Glutamatergic neuron (in vitro differentiated cells): Measurements from ENCODE around the gene FAM174C. TPM values are rescaled to one million over a fixed set of nuclear protein-coding genes. Genes with fewer than 3 reads are reported as not detected.

Experiments
- DNase-seq: peaks from one replicate; pipeline ENCODE4 v3.0.0; 2022
- H3K27ac Mint-ChIP-seq: one replicate; pipeline ENCODE4 v1.8.0; 2020; ENCODE audit warnings: mild to moderate bottlenecking, mixed read lengths, inconsistent platforms; ENCODE audit not compliant: unreplicated experiment
- H3K27me3 Mint-ChIP-seq: one replicate; pipeline ENCODE4 v1.8.0; 2020; ENCODE audit warnings: mild to moderate bottlenecking, moderate library complexity, mixed read lengths, inconsistent platforms; ENCODE audit not compliant: unreplicated experiment
- H3K36me3 Mint-ChIP-seq: one replicate; pipeline ENCODE4 v1.8.0; 2020; ENCODE audit warnings: mild to moderate bottlenecking, mixed read lengths, inconsistent platforms; ENCODE audit not compliant: unreplicated experiment
- H3K4me1 Mint-ChIP-seq: one replicate; pipeline ENCODE4 v1.8.0; 2020; ENCODE audit warnings: mild to moderate bottlenecking, low read depth, mixed read lengths, inconsistent platforms; ENCODE audit not compliant: unreplicated experiment
- H3K4me3 Mint-ChIP-seq: one replicate; pipeline ENCODE4 v1.8.0; 2020; ENCODE audit warnings: mild to moderate bottlenecking, mixed read lengths, inconsistent platforms; ENCODE audit not compliant: unreplicated experiment
- H3K9me3 Mint-ChIP-seq: one replicate; pipeline ENCODE4 v1.8.0; 2020; ENCODE audit warnings: mild to moderate bottlenecking, moderate library complexity, mixed read lengths, inconsistent platforms; ENCODE audit not compliant: unreplicated experiment
- CTCF ChIP-seq: fragments of 200-600 bp; sonication (generic); IDR thresholded peaks from one replicate; pipeline ENCODE4 v1.5.0; 2021; ENCODE audit not compliant: partially characterized antibody, unreplicated experiment
- total RNA-seq: library from RNA; stranded (reverse); fragmentation: NEBNext Ultra II Directional; extraction: Animal tissue kit (Norgen Biotek cat#: 25700); gene quantifications from one replicate; pipeline ENCODE4 v1.2.1, GENCODE V29; 2021; ENCODE audit not compliant: unreplicated experiment

The FAM174C gene
- total RNA-seq, 1 donor from 2014 or later = 17.3 TPM

GRCh38 chr19:1281569-1282287 is 6.4 kb downstream of the FAM174C start:
- Mint-ChIP-seq H3K27ac (peak overlapping the region; percentile 12), H3K27me3 (peaks cover 17% of the 10 kb centered on the region), H3K4me3 (no peak overlapping the region), H3K4me1 (peaks cover 8% of the 10 kb centered on the region), H3K36me3 (no peaks in the 10 kb centered on the region), H3K9me3 (peaks cover 6% of the 10 kb centered on the region)
- no peak for TF ChIP-seq CTCF
- no peak for DNase-seq

GRCh38 chr19:1282588-1283206 is 7.4 kb downstream of the FAM174C start:
- Mint-ChIP-seq H3K27me3 (peaks cover 17% of the 10 kb centered on the region), H3K27ac (no peak overlapping the region), H3K4me3 (no peak overlapping the region), H3K9me3 (peaks cover 6% of the 10 kb centered on the region), H3K36me3 (no peaks in the 10 kb centered on the region), H3K4me1 (peaks cover 8% of the 10 kb centered on the region)
- no peak for DNase-seq
- no peak for TF ChIP-seq CTCF

DNA sequence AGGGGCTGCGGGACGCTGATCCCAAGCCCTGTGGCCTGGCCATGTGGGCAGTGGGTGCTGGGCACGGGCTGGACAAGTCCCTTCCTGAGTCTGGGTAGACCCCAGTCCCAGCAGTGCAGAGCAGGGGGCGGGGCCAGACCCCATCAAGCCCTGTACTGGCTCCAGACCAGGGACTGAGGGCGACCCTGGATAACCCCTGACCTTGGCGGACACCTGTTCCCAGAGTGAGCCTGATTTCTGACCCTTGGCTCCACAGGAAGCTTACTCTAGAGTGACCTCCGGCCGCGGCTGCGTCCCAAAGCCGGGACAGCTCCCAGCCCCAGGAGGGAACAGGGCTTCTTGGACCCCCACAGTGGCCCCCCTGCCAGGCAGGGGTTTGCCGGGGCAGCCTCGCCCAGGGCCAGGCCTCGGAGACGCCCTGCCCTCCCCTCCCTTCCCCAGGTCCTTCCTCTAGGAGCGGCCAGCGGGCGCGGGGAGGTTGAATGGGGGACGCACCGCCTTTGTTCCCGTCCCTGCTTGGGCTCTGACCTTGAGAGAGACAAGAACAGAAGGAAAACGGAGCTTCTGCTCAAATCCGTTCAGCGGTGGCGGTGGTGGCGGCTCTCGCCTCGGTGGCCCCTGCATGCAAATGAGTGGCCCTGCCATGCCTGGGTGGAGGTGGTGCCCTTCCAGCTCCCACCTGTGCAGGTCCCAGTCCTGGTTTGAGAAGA is 8.0 kb downstream of the FAM174C start:
- no peaks in the 10 kb centered on the region for H3K36me3 Mint-ChIP-seq
- H3K9me3 Mint-ChIP-seq = peaks cover 6% of the 10 kb centered on the region
- TF ChIP-seq CTCF = no peak
- no peak overlapping the region for H3K4me3 Mint-ChIP-seq
- DNase-seq = peak; percentile 29
- H3K27ac Mint-ChIP-seq = no peak overlapping the region
- peaks cover 8% of the 10 kb centered on the region for H3K4me1 Mint-ChIP-seq
- H3K27me3 Mint-ChIP-seq = peaks cover 17% of the 10 kb centered on the region

DNA sequence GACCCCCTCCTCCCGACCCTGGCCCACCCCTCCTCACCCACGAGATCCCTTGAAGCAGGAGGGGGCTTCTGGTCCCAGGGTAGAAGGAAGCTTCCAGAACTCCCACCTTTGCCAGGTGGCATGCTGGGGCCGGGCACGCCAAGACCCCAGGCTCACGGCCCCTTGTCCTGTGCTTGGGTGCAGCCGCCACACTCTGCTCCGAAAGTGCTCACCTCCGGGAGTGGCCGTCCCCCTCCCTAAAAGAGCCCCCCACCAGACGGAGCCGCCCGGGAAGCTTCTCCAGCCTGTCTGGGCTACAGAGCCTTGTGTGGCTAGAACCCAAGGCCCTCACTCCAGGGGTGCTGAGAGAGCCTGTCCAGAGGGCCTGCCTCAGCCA is 8.6 kb downstream of the FAM174C start:
- Mint-ChIP-seq H3K36me3 (no peaks in the 10 kb centered on the region), H3K4me3 (no peak overlapping the region), H3K4me1 (peaks cover 8% of the 10 kb centered on the region), H3K9me3 (peaks cover 6% of the 10 kb centered on the region), H3K27ac (peak overlapping the region; percentile 86), H3K27me3 (peaks cover 17% of the 10 kb centered on the region)
- no peak for TF ChIP-seq CTCF
- DNase-seq = no peak
